Stimulated activated CD8-positive, alpha-beta memory T cell treated with anti-CD3 and anti-CD28 coated beads, Interleukin-12 subunit alpha, Interleukin-12 subunit beta, amount 100 ng/mL, for 24 hours (primary cell): ENCODE data around the gene SYTL2.

Experiments used
- DNase-seq: peaks from one replicate; pipeline ENCODE4 v3.0.0-alpha.2; 2020; ENCODE audit errors: extremely low read depth

Gene SYTL2

GRCh38 chr11:85826116-85826855, 15.3 kb upstream of the SYTL2 start:
- no peak for DNase-seq

DNA sequence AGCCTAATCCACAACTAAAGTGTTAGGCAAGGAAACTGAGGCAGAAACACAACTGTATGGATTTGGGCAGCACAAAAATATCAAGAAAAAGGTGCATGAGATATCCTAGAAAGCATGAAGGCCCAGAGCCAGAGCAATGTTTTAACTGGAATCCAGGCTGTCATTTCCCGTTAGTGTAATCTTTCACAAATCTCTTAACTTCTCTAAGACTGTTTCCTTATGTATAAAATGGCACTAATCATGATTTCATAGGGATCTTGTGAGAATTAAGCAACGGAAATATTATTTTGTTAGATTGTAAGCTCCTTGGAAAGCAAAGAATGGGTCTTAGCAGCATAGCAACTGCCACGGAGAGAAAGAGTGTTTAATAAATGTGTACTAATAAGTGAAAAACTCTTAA, 14.7 kb upstream of the SYTL2 start:
- DNase-seq, result no peak

- DNase-seq, result no peak
Measured at GRCh38 chr11:85823816-85824215, 12.9 kb upstream of the SYTL2 start.

DNA sequence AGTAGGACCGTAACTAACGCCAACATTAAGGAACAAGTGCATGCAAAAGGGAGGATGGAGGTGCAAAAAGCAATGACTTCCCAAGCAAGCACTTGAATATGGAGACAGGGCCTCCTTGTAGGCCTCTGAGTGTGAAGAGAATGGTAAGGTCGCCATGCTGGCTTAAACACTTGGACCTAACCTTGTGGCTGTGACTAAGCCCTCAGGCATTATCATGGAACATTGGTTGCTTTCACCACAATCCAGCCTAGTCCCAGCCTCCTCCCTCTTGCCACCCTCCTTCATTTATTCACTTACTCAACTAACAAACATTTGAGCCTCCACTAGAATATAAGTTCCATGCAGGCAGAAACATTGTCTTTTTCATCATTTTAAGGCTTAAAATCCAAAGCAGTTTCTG, 11.9 kb upstream of the SYTL2 start:
- DNase-seq, result no peak

- DNase-seq, result no peak
Measured at GRCh38 chr11:85821636-85822035, 10.7 kb upstream of the SYTL2 start.

DNA sequence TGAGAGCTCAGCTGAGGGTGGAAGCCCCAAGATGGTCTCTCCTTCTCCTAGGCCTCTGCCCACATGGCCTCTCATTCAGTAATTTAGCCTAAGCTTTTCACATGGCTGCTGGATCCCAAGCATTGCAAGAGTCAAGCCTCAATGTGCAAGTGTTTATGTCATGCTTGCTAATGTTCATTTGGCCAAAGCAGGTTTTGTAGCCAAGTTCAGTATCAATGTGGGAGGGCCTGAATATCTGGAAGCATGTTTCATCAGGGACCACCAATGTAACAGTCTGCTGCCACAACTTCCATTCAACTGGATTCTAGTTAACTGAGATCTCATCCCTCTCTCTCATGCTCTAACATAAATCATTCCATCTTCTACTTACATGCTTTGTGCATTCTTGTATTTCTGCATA, 8.5 kb upstream of the SYTL2 start:
- DNase-seq, result no peak

GRCh38 chr11:85815186-85815931, 4.4 kb upstream of the SYTL2 start:
- DNase-seq, result no peak

DNA sequence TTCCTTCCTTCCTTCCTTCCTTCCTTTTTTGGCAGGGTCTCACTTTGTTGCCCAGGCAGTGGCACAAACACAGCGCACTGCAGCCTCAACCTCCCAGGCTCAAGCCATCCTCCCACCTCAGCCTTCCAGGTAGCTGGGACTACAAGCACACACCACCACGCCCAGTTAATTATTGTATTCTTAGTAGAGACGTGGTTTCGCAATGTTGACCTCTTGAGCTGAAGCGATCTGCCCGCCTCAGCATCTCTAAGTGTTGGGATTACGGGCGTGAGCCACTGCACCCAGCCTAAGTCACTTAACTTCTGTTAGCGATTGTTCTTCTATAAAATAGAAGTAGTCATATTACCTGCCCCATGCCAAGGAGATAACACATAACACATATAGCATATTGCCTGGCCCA, 2.8 kb upstream of the SYTL2 start:
- DNase-seq, result no peak

DNA sequence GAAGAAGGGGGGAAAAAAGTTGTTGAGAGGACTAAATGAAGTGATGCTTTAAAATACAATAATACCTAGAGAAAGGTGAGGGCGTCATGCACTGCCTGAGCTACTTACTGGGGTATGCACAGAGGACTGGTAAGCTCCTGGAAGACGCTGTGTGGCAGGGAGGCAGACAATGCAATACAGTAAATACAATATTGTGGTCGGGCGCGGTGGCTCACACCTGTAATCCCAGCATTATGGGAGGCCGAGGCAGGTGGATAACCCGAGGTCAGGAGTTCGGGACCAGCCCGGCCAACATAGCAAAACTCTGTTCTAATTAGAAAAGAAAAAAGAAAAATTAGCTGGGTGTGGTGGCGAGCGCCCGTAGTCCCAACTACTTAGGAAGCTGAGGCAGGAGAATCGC, 683 bp upstream of the SYTL2 start:
- DNase-seq, result no peak

DNA sequence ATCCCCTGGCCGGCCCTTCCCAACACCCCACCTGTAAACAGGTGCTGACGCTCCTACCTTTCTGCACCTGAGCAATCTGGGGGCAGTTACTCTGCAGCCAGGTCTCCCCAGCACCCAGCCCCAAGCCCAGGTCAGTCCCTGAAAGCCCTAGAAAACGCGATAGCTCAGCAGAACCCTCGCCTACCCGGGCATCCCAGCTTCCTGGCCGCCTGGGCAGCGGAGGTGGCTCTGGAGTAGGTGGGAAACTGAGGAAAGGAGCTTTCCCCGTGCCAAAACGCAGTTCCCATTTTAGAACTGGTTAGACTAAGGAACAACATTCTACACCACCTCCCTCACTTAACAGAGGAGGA, 445 bp downstream of the SYTL2 start:
- no peak for DNase-seq

GRCh38 chr11:85809863-85810262, 1.1 kb downstream of the SYTL2 start:
- no peak for DNase-seq

DNA sequence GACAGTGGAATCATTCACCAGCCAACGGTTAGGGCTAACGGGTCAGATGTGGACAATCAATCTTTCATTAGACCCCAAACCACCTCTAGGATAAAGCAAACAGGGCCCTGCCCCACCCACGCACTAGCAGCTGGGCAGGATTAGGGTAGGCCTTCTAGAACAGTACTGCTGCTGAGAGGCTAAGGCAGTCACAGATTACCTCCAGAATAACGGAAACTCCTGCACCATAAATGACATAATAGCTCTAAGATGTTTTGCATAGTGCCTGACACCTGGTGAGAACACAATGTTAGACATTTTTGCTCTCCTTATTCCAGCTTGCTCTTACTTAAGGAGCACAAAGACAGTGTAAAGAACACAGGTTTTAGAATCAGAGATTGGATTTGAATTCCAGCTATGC, 1.8 kb downstream of the SYTL2 start:
- DNase-seq, result no peak

GRCh38 chr11:85806876-85807275, 4.1 kb downstream of the SYTL2 start:
- no peak for DNase-seq

DNA sequence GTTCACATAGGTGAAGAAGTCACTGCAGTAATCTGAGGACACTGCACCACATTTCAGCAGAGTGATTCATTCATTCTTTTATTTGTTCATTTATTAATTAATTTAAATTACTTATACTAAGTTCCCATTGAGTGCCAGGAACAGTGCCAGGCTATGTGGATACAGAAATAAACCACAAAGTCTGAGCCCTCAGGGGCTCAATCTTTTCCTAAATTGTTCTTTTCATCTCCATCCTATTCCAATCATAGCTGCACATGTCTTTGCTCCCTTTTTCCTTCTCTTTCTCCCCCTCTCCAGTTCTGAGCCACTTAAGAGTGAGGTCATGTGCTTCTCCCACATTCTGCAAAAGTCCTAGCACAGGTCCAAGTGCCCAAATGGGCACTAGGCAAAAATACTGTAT, 4.9 kb downstream of the SYTL2 start:
- DNase-seq, result no peak

DNA sequence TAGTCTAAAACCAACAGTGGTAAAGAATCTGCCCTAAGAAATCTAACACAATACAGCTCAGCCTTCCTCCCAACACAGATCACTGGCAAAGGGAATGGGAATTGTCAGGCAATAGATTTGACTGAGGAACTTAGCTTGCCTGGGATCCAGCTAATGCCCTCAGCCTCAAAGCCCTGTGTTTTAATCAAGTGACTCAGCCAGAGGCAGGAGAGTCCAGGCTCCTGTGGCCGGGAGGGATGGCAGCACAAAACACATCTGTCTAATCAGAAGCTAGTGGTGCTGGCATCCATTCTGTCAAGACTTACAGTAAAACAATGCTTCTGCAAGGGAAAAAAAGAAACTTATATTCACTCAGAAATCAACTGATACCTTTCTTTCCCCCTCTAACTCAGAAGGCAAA, 5.6 kb downstream of the SYTL2 start:
- no peak for DNase-seq

DNA sequence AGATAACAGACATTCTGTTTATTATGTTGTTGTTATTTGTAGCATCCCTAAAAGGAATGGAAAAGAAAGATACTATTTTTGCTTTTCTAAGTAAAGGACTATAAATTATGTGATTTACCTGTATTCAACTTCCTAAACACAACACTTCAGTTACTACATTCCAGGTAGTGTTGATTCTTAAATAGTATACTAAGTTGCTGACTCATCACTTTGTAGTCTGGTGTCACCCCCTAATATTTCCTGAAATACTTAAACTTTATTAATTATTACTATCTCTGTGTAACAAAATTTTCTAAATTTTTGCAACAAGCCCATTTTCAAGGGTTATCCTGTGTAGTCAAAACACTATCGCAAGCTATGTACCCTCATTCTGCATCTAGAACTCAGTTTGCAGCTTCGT, 7.0 kb downstream of the SYTL2 start:
- no peak for DNase-seq

GRCh38 chr11:85803303-85803702, 7.6 kb downstream of the SYTL2 start:
- DNase-seq, result no peak

DNA sequence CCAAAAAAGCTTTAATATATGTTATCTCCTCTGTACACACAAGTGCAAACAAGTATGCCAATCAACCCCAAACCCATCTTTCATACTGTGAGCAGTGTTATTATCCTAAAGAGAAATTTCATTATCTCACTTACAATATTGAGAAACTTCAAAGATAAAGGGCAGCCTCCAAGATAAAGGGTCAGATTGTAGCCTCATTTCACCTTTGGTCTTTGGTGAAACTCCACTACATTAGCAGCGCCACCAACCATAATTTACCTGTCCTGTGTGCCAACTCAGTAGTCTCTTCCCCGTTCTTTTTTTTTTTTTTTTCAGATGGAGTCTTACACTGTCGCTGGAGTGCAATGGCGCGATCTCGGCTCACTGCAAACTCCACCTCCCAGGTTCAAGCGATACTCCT, 9.4 kb downstream of the SYTL2 start:
- no peak for DNase-seq

DNA sequence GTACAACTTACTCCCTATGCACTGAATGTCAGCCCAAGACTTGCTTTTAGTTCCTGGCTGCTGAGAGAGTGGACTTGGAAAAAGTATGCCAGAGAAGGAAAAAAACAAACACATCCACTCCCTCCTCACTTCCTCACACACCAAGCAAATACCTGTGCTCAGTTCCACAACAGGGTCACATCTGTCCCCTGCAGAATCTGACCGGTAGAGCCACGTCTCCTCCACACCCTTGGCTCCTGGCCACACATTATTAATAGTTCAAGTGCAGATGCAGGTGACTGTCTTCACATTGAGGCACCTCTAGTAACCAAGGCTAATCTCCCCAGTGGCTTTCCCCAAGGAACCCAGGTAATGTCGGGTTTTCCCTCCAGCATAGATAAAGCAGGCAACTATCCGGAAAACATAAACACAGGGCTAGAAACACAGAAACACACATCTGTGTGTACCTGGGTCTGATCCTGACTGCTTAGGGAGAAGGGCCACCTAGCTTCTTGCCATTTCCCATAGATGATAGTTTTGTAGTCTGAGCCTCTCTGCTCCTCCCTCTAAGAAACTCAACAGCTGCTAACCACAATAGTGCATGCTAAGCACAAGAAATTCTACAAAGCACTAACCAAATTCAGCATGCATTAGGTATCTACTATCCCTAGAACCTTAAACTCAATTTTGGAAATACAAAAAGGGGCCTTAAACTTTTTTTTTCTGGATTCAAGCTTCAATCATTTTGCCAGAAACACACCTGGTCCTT, 10.2 kb downstream of the SYTL2 start:
- no peak for DNase-seq

GRCh38 chr11:85799142-85799541, 11.8 kb downstream of the SYTL2 start:
- DNase-seq, result no peak

- DNase-seq, result no peak
Measured at GRCh38 chr11:85798361-85798760, 12.6 kb downstream of the SYTL2 start.

DNA sequence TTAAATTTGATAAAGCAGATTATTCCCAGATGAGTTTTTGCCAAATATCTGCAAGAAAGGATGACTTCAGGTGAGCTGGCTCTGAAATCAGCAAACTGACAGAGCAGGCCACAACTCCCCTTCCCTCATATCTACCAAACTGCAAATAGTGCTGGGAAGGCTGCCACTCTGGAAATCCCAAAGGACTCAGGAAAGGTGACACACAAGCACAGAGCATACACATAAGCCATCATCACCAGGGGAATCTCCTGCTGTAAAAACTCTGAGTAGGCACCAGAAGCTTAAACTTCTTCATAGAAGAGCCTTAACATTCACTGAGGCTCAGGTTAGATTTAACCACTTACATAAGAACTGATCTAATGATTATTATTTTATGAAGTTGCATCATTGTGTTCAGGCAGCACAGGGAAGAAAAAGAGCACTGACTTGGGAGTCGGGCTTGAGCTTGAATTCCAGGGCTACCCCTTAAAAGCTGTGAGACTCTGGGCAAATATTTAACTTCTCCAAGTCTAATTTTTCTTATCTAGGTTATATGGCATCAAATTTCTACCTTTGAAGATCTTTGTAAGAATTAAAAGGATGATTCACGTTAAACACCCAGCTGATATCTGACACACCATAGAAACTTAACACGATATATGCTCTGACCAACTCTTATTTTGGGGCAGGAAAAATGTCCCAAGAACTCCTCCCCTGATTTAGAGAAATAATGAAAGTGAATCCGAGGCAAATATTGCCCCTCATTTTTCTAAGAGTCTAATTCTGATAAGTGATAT, 15.0 kb downstream of the SYTL2 start:
- DNase-seq, result no peak
